ENCODE measurements around the gene ADRM1. TPM values are rescaled to one million over a fixed set of nuclear protein-coding genes. Genes with fewer than 3 reads are reported as not detected.

The ADRM1 gene
- total and polyA plus RNA-seq, 12 donors, result 67.7 to 192 (median 74.7) TPM

DNA sequence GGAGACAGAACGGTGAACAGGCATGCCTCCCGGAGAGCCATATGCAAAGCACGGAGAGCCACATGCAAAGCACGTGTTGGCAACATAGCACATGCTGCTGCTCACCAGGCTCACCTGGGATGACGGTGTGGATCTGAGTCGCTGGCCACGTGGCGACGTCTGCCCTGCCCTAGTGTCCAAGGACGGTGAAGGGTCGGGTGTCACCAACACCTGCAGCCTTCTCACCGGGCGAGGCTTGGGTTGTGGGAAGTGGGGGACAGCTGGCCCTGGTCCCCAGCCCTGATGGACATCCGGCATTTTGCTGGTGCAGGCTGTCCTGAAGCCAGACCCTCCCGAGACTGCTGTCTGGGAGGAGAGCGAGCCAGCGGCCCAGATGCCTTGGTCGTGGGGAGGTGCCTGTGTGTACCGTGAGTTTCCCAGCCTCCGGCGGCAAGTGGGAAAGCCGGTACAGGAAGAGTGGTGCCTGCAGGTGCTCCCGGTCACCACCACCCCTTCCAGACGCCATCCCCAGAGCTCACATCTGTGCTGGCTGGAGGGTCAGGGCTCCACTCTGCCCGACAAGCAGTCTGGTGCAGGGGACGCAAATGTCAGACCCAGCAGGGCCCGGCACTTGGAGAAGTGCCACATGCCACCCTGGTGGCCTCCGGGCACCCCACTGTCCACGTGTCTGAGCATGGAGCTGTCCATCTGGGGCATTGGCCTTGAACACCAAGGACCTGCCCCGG is 5.9 kb upstream of the ADRM1 start:
- Histone ChIP-seq H3K27ac (no peak overlapping the region), H3K27me3 (no peaks in the 10 kb centered on the region), H3K4me3 (no peak overlapping the region), H3K9me3 (no peaks in the 10 kb centered on the region), H3K4me1 (peaks cover 0 to 9% (median 0%) of the 10 kb centered on the region in 9 donors), H3K36me3 (peaks cover 0 to 78% (median 25%) of the 10 kb centered on the region in 9 donors)
- TF ChIP-seq, protein P1, sequence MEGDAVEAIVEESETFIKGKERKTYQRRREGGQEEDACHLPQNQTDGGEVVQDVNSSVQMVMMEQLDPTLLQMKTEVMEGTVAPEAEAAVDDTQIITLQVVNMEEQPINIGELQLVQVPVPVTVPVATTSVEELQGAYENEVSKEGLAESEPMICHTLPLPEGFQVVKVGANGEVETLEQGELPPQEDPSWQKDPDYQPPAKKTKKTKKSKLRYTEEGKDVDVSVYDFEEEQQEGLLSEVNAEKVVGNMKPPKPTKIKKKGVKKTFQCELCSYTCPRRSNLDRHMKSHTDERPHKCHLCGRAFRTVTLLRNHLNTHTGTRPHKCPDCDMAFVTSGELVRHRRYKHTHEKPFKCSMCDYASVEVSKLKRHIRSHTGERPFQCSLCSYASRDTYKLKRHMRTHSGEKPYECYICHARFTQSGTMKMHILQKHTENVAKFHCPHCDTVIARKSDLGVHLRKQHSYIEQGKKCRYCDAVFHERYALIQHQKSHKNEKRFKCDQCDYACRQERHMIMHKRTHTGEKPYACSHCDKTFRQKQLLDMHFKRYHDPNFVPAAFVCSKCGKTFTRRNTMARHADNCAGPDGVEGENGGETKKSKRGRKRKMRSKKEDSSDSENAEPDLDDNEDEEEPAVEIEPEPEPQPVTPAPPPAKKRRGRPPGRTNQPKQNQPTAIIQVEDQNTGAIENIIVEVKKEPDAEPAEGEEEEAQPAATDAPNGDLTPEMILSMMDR (IDR thresholded peaks at IDR 0.05), result no peak
- intact Hi-C loops (cut with DNase I), result no loop called here
- DNase-seq (no peak), ATAC-seq (no peak)
- 84 to 89% methylated on average over 30 of the region's 30 CpGs for WGBS, 2 donors

DNA sequence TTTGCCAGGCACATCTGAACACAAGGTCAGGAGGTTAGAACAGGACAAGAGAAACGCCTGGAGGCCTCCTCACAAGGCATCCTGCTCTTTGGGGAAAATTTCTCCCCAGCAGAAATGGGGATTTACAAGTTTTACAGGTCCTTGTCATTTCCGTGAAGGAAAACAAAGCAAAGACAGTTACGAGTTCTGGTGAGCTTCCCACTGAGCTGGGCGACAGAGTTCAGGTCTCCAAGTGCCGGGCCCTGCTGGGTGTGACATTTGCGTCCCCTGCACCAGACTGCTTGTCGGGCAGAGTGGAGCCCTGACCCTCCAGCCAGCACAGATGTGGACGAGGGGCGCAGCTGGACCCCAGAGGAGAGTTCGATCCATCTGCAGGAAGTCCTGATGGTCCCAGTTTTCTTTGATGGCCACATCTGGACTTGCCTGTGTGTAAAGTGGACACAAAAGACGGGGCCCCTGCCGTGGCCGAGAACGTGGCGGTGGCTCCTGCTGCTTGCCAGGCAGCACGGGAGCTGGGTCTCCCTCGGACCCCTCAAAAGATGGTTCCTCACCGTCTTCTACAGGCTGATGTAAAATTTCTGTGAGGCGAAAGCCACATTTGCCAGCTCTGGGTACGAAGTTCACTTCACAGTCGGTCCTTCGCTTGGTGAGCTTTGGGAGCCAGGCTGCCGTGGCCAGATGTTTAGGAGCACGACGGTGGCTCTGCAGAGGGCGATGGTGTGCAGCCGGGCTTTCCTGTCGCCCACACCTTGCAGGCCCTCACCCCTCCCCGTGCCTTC is 5.2 kb upstream of the ADRM1 start:
- Histone ChIP-seq H3K27me3 (no peaks in the 10 kb centered on the region), H3K4me1 (peaks cover 0 to 15% (median 0%) of the 10 kb centered on the region in 9 donors), H3K9me3 (no peaks in the 10 kb centered on the region), H3K4me3 (no peak overlapping the region), H3K27ac (no peak overlapping the region), H3K36me3 (peaks cover 0 to 70% (median 21%) of the 10 kb centered on the region in 9 donors)
- WGBS, 2 donors, result 87 to 88% methylated on average over 29 of the region's 29 CpGs
- intact Hi-C loops (cut with DNase I), result no loop called here
- ATAC-seq (no peak), DNase-seq (no peak)
- TF ChIP-seq, protein P1 (IDR thresholded peaks at IDR 0.05), result no peak

DNA sequence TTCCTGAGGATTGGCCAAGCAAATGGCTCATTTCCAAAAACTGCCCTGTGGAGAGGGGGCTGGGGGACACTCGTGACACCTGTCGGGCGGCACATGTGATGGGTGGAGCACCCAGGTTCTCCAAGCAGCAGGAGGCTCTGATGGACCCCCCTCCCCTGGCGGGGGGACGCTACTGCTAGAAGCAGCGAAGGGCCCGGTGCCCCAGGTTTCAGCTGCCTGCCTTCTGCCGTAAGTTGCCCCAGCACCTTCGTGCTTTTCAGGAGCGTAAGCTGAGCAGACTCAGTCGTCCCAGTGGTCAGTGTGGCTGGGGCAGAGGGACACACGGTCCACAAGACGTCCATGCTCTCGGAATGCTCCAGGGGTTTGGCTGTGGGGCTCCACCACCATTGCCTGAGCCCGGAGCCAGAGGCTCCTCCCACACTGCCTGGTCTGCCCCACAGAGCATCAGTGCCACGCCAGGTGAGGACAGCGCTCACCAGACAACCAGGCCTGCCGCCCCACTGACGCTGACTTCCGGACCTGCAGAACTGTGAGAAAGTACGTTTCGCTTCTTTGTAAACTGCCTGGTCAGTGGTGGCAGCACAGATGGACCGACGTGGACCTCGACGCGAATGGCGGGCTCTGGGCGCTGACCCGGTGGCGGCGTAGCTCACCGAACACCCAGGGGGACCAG is 4.1 kb upstream of the ADRM1 start:
- ATAC-seq (no peak), DNase-seq (no peak)
- Histone ChIP-seq H3K36me3 (peaks cover 0 to 60% (median 14%) of the 10 kb centered on the region in 9 donors), H3K27me3 (no peaks in the 10 kb centered on the region), H3K4me1 (peaks cover 2 to 17% (median 4%) of the 10 kb centered on the region in 9 donors), H3K9me3 (no peaks in the 10 kb centered on the region), H3K27ac (no peak overlapping the region), H3K4me3 (no peak overlapping the region)
- TF ChIP-seq, protein P1 (IDR thresholded peaks at IDR 0.05), result no peak
- intact Hi-C loops (cut with DNase I), result no loop called here
- WGBS, 2 donors, result 91 to 93% methylated on average over 33 of the region's 33 CpGs

DNA sequence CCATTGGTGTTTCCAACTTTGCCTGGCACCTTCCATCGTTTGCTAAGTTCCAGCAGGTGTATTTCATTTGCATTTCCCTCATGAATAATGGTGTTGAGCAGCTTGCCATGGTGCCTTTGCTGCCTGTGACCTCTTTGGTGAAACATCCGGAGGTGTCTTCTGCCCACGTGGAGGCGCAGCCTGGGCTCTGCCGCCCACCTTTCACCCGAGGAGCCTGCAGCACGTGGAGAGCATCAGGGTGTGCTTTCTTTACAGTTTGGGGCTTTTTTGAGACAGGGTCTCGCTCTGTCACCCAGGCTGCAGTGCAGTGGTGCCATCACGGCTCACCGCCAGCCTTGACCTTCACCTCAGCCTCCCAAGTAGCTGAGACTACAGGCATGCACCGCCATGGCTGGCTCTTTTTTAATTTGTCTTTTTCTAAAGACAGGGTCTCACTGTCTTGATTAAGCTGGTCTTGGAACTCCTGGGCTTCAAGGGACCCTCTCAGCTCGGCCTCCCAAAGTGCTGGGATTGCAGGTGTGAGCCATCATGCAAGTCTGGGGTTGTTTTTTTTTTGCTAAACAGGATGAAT is 3.0 kb upstream of the ADRM1 start:
- H3K4me1 ChIP-seq, result peaks cover 12 to 27% (median 15%) of the 10 kb centered on the region in 9 donors
- no peak overlapping the region for H3K4me3 ChIP-seq
- H3K27ac ChIP-seq, result no peak overlapping the region
- DNase-seq, result no peak
- no peaks in the 10 kb centered on the region for H3K9me3 ChIP-seq
- peaks cover 0 to 60% (median 22%) of the 10 kb centered on the region in 9 donors for H3K36me3 ChIP-seq
- no peak for ATAC-seq
- intact Hi-C loops (cut with DNase I), result loop anchor here in 8 of 10 donors (5.0 to 10.0 kb wide), 6 partner anchors 68 to 195 kb away; partner anchors contain the start of genes RPS21 (in 2 of the 8) and LAMA5 (in 1 of the 8)
- TF ChIP-seq, protein P1 (IDR thresholded peaks at IDR 0.05), result no peak
- no peaks in the 10 kb centered on the region for H3K27me3 ChIP-seq
- 86 to 88% methylated on average over 12 of the region's 12 CpGs for WGBS, 2 donors

Data from heart right ventricle (tissue), 16 donors.